HL-60 (cell line): Measurements from ENCODE around the gene OXER1.

ENCODE experiments used
- DNase-seq, 2 experiments: peaks; one replicate each; pipeline ENCODE4 v3.0.0-alpha.2; 2010 to 2020; ENCODE audit warnings: low read depth in 1 of 2, low spot score in 1 of 2
- H3K27ac ChIP-seq: fragments of 250-450 bp; sonication (Bioruptor Pico); replicated peaks from 2 replicates; pipeline ENCODE4 v1.5.1; 2020; ENCODE audit warnings: mild to moderate bottlenecking, moderate library complexity
- H3K27me3 ChIP-seq: fragments of 250-450 bp; sonication (Bioruptor Pico); 2 replicates; pipeline ENCODE4 v1.5.1; 2021; ENCODE audit warnings: mild to moderate bottlenecking, moderate library complexity; ENCODE audit not compliant: insufficient read depth, poor library complexity, severe bottlenecking
- H3K4me3 ChIP-seq: replicated peaks from 2 replicates; pipeline ENCODE4 v1.5.1; 2011; ENCODE audit warnings: mild to moderate bottlenecking, control low read depth, low read length; ENCODE audit not compliant: insufficient read depth
- CTCF ChIP-seq: IDR thresholded peaks from one replicate; pipeline ENCODE4 v1.5.1; 2011; ENCODE audit warnings: low read length, control low read depth, inconsistent platforms; ENCODE audit not compliant: insufficient read depth
- GABPA ChIP-seq: IDR thresholded peaks from 2 replicates; pipeline ENCODE4 v1.6.1; 2012; ENCODE audit warnings: low read depth
- POLR2AphosphoS5 ChIP-seq: IDR thresholded peaks from 2 replicates; pipeline ENCODE4 v1.6.1; 2012; ENCODE audit warnings: low read depth
- REST ChIP-seq: IDR thresholded peaks from 2 replicates; pipeline ENCODE4 v1.6.1; 2012; ENCODE audit warnings: low read depth; ENCODE audit not compliant: insufficient replicate concordance
- SPI1 ChIP-seq: IDR thresholded peaks from 2 replicates; pipeline ENCODE4 v1.6.1; 2012; ENCODE audit warnings: low read depth, mild to moderate bottlenecking, borderline replicate concordance
- long read RNA-seq: library from polyadenylated mRNA; unstranded; transcript quantifications from one replicate; pipeline ENCODE4 v2.0.0, GENCODE V29; 2020

OXER1 gene
- long read RNA-seq: 0 reads

GRCh38 chr2:42764096-42764495 is at the start of gene OXER1:
TSS of gene OXER1 (minus strand) at chr2:42764135. CDS start at chr2:42764062, 73 bp downstream.
- peak within 1 kb of the TSS; percentile 35 for H3K27ac ChIP-seq
- H3K4me3 ChIP-seq: no peak within 1 kb of the TSS
- no peak for TF ChIP-seq POLR2AphosphoS5
- peak; percentile 64; the same call in 1 of the 2 replicates for TF ChIP-seq SPI1
- no peaks in the 10 kb centered on the region for H3K27me3 ChIP-seq
- peak; percentile 79 to 90 for DNase-seq

- no peak overlapping the region for H3K4me3 ChIP-seq
- H3K27me3 ChIP-seq: no peaks in the 10 kb centered on the region
- H3K27ac ChIP-seq: no peak overlapping the region
- no peak for DNase-seq
- TF ChIP-seq REST (no peak), POLR2AphosphoS5 (no peak), GABPA (no peak), SPI1 (no peak), CTCF (peak; percentile 6)
Measured at GRCh38 chr2:42812899-42813479, 49.1 kb upstream of the OXER1 start.

- H3K27me3 ChIP-seq: no peaks in the 10 kb centered on the region
- H3K27ac ChIP-seq: peak overlapping the region; percentile 90
- H3K4me3 ChIP-seq: peak overlapping the region; percentile 44
- DNase-seq: no peak
- TF ChIP-seq POLR2AphosphoS5: no peak
- TF ChIP-seq CTCF: no peak
- no peak for TF ChIP-seq GABPA
- TF ChIP-seq REST: no peak
- TF ChIP-seq SPI1: no peak
Measured at GRCh38 chr2:42810971-42811811, 47.3 kb upstream of the OXER1 start.

GRCh38 chr2:42810121-42810970 is 46.4 kb upstream of the OXER1 start:
- peak; percentile 70; the same call in 1 of the 2 replicates for TF ChIP-seq POLR2AphosphoS5
- TF ChIP-seq GABPA: no peak
- 0 out of 2 replicates have a peak, but pooled peaks have one; percentile 1 for TF ChIP-seq SPI1
- no peak for TF ChIP-seq CTCF
- peak overlapping the region; percentile 44 for H3K4me3 ChIP-seq
- no peaks in the 10 kb centered on the region for H3K27me3 ChIP-seq
- DNase-seq: peak; percentile 90 to 96
- peak overlapping the region; percentile 90 for H3K27ac ChIP-seq
